GM19043 (cell line): ENCODE results near the gene COL4A3.

Source experiments
- ATAC-seq: cut with Tn5 transposase; IDR thresholded peaks from one replicate; pipeline ENCODE4 v1.9.1; 2021; ENCODE audit warnings: low read depth; ENCODE audit not compliant: unreplicated experiment

The COL4A3 gene

DNA sequence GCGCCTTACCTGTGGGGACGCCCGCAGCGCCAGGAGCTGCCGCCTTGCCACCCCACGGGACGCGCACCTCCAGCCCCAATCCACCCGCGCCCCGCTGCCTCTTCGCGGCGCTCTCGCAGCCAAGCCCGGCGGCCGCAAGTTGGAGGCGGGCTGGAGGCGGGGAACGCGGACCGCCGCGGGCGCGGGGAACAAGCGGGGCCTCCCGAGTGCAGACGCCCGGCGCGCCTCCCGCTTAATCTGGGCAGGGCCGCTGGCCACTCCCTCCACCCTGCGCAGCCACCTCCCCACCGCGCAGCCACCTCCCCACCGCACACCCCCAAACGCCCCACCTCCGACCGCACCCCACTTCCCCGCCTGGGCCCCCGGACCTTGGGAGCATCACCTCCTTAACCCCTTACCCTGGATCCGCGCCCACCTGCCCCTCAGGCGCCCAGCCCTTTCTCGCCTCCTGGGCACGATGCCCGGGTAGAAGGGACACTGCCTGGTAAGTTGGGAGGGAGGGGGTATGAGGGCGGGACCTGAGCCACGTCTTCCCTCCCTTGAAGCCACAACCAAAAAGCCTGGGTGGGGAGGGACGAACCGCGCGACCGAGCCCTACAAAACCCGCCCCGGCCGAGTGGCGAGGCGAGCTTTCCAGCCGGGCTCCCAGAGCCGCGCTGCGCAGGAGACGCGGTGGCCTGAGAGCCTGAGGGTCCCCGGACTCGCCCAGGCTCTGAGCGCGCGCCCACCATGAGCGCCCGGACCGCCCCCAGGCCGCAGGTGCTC lies at the start of gene COL4A3, which contains the start of gene COL4A4:
TSS of gene COL4A3 (plus strand) at position 627 of the 765 bp plus-strand sequence. CDS start at position 730, 103 bp downstream.
TSS of gene COL4A4 (minus strand) at position 208 of the 765 bp plus-strand sequence. CDS start 16,722 bp downstream, outside the sequence.
- peak; percentile 37 for ATAC-seq

DNA sequence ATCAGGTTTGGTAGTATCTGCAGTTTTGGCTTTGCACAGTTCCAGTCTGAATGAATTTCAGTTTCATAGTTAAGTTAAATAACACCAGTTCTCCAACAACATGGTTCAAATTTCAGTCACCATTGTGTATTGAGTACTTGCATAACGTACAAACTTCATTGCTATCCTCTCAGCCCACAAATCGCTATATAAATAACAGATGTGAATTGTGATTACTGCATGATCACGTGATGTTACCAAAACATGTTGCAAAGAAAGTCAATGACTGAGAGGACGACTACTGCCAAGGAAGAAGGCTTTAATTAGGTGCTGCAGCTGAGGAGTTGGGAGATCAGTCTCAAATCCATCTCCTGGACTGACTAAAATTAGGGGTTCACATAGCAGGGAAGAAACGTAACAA lies 48.7 kb upstream of the COL4A3 start:
- ATAC-seq: no peak

GRCh38 chr2:227117027-227117426 lies 47.4 kb upstream of the COL4A3 start:
- ATAC-seq: no peak

DNA sequence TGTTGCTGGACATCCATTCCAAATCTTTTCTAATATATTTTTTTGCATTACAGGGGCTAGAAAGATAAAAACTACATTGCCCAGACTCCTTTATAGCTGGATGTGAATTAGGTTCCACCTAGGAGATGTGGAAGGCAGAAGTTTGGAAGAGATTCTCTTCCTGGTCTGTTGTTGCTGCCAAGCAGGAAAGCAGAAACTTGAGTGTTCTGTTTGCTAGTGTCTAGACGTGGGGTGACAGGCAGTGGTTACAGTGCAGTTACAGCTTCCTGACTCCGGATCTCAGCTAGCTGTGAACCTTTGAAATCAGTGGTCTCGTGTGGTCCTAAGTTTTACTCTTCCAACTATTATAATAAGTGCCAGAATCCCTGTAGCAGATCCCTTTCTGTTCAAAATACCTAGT lies 46.6 kb upstream of the COL4A3 start:
- no peak for ATAC-seq

GRCh38 chr2:227118353-227118752 lies 46.1 kb upstream of the COL4A3 start:
- no peak for ATAC-seq

GRCh38 chr2:227123697-227124096 lies 40.7 kb upstream of the COL4A3 start:
- ATAC-seq: no peak

DNA sequence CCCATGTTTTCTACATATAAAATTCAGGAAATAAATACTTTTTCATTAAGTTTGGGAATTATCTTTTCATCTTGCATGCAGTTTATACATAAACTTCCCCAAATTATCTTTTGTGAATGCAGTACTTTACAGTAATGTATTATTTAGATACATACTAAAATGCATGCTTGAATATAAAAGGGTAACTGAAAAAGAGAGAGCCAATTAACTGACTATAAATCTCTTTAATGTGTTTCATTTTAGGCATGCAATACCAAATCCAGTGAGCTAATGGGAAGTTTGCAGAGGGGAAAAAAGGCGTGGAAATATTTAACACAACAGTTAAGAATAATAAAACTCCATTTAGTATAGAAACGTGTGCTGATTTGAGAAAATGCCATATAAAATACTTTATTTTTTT lies 39.6 kb upstream of the COL4A3 start:
- no peak for ATAC-seq

DNA sequence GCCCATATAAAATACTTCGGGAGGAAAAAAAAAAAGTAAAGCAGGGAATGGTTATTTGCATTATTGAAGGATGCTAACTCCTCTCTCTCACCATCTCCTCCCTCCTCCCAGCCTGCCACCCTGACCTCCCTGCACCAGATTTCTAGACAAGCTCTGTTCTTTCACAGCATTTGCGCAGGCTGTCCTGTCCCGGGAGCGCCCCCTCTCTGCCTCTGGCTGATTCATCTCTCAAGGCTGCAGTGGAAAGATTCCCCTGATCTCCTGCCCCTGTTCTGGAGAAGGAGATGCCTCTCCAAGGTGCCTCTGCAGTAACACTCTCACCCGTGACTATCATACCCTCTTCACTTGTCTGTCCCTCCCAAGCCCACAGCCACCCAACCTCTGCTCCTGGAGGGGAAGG lies 38.9 kb upstream of the COL4A3 start:
- no peak for ATAC-seq

DNA sequence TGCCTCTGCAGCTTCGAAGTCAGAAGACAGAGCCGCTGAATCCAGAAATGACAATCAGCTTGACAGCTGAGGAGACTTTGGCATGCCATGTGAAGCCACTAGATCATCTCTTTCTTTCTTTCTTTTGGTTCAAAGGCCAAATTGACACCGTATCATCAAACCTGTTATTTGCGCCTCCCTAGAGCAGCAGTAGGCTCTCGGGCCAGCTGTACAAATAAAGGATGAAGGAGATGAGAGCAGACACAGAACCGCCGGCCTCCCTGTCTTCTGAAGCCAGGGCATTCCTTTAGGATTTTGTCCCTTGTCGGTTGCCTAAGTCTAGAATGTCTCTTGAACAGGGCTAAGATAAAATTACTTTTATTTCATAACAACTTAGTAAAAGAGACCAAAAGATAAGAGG lies 37.2 kb upstream of the COL4A3 start:
- ATAC-seq: no peak

GRCh38 chr2:227130636-227131035 lies 33.8 kb upstream of the COL4A3 start:
- ATAC-seq: no peak

DNA sequence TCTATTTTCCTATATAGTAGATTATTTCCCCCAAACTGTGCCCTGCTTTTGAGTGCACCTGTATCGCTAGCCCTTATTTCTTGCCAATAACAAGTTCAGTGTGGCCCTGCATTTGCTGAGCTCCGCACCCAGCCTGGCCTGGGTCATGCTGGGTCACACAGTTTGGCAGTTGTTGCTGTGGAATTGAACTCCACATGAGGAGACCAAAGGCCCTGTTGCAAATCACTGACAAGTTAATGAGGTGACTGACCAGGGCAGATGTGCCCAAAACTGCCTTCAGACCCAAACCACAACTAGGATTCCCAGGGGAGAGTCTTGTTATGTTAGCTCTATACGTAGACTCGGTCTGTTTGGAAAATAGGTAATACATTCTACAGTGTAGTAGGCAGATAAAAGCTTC lies 31.4 kb upstream of the COL4A3 start:
- ATAC-seq: no peak

DNA sequence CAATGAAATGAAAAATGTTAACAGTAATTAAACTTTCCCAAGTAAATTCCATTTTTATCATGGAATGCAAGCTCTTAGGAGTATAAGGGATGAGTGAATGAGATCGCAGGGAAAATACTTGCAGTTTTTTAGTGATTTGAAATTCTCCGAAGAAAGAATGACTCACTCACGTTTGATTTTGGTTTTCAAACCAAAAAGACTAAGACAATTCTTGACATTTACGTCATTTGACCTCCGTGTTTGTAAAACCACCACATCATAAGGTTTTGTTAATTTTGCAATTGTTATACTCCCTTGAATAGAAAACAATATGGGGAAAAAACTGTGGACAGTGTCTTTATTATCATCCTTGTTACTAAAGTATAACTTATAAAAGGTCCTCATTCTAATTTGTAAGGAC lies 29.8 kb upstream of the COL4A3 start:
- ATAC-seq: no peak

DNA sequence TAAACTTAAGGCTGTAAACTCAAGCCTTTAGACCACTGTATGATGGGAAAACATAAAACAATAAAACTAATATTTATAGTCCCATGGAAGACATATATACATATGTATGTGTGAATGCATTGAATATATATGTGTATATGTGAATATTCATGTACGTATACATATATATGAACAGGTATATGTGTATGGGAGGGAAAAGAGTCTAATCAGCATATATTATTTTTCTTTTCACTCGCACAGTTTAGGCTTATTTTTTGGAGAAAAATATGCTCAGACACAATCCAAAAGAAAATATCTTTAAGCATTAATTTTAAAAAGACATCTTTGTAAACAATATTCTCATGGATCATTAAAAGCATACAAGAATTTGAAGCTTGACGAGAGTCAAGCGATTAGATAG lies 23.1 kb upstream of the COL4A3 start:
- no peak for ATAC-seq

DNA sequence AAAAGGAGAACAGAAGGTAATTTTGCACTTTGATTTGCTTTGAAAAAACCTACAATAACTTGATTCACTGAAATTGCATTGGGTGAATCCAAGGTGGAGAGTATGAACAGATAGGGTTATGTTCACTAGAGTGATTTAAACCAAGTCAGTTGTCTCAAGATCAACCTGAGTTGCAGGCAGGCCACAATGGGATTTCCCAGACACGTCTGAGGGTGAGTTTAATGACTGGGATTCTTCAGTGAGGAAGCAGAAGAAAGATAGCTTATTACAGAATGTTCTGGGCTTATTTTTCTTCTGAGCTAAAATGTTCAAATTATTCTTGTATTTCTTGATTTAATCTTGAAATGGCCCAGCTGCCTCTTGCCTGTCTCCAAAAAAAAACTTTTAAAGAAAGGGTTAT lies 20.5 kb upstream of the COL4A3 start:
- no peak for ATAC-seq

DNA sequence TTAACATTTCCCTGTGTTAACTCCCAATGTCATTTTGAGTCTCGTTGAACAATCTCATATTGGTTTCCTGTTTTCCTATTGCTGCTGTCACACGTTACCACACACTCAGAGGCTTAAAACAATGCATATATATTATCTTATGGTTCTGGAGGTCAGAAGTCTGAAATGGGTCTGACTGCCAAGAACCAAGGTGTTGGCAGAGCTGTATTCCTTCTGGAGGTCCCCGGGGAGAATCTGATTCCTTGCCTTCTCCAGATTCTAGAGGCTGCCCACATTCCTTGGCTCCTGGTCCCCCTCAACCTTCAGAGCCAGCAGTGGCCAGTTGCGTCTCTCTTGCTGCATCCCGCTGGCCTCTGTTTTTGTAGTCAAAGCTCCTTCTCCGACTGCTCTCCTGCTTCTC lies 18.0 kb upstream of the COL4A3 start:
- no peak for ATAC-seq

DNA sequence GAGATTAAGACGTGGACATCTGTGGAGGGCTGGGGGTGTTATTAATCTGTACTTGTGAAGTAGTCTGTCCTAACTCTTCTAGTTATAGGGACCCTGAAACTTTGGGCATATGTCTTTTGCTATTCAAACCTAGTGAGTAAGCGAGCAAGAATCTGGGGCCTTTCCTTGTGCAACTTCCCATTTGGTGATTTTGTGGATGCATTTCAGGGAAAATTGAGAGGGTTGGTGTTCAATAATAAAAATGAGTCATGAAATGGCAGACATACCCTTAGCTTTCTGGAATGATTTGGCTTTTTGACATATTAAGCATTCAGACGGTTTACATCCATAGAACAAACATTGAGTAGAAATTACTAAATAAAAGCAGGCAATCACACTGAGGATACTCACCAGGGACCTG lies 17.4 kb upstream of the COL4A3 start:
- ATAC-seq: no peak

GRCh38 chr2:227148106-227148505 lies 16.3 kb upstream of the COL4A3 start:
- ATAC-seq: no peak

GRCh38 chr2:227150222-227150936 lies 14.0 kb upstream of the COL4A3 start:
- no peak for ATAC-seq

- no peak for ATAC-seq
Observed at GRCh38 chr2:227152093-227152766, 12.2 kb upstream of the COL4A3 start.

DNA sequence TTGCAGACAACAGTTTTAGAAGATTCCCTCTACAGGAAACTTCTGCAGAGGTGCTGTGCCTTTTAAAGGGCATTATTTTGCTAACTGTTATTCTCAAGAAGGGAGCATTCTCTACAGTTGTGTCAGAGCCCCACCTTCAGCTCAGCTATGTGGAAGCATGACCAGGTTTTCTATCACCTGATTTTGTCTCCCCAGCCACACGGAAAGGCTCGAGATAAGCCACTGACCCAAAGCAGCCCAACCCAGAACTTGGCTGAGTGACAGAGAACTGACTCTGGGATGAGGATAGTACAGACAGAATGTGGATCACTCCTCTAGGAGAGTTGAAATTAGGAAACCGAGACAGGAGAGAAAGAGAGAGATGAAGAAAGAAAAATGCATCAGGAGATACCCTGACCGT lies 11.1 kb upstream of the COL4A3 start:
- no peak for ATAC-seq

DNA sequence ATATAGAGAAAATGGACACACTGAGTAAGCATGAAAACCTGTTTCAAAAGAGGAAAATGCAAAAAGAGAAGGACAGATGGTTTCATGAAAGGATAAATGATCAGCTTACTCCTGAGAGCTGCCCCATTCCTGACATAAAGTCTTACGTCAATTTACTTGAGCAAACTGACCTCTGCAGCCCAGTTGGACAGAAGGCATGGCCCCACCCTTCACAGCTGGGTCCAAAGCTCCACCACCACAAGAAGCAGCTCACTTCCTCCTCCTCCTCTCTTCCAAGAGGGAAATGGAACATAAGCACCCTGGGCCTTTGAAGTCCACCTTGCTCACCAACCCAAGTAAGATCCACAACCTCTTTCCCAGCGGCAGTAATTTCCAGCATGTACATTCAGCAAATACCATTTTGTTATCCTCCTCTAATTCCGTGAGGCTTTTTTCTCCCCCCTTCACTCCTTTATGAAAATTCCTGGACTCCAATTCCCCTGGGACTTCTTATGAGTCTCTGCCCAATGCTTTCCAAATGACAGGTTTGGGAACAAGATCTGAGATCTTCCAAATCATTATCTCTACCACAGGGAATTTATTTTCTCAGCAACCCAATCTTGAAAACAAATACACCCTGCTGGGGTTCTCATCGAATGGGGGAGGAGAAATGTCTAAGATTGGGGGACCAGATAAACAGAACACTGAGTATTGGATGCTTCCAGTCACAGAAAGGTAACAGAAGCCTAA lies 10.5 kb upstream of the COL4A3 start:
- no peak for ATAC-seq
